Gastrocnemius medialis (tissue), 4 donors: ENCODE data around the gene INPP5J.

Experiments
- CTCF ChIP-seq, 5 experiments: fragments of 450-650 bp in 3 of 5; fragments of 200-600 bp in 2 of 5; sonication (generic) in 2 of 5; IDR thresholded peaks in 4 of 5; conservative IDR thresholded peaks in 1 of 5; 1 replicate in 4 of 5; 2 replicates in 1 of 5; pipeline ENCODE4 v1.5.1; 2016 to 2019; ENCODE audit warnings: antibody characterized with exemption in 5 of 5, mild to moderate bottlenecking in 3 of 5, moderate library complexity in 3 of 5
- POLR2A ChIP-seq, 2 donors: fragments of 450-650 bp; IDR thresholded peaks; one replicate each; pipeline ENCODE4 v1.6.1; 2017; ENCODE audit warnings: antibody characterized with exemption in 2 of 2, mild to moderate bottlenecking in 2 of 2, moderate library complexity in 2 of 2

- TF ChIP-seq CTCF (IDR thresholded peaks at IDR 0.05 in 4 of 5, conservative IDR thresholded peaks at IDR 0.05 in 1 of 5) (no peak), POLR2A (IDR thresholded peaks at IDR 0.05) (no peak)
Observed at GRCh38 chr22:31128156-31128555, 5.4 kb downstream of the INPP5J start.
